Measurements from ENCODE around the gene MSMB. TPM values are rescaled to one million over a fixed set of nuclear protein-coding genes. Genes with fewer than 3 reads are reported as not detected.

MSMB gene
- polyA plus RNA-seq, 1 donor (not counting 4 experiments of a cell fraction or from before 2014, with no cell fraction given), result not detected

GRCh38 chr10:46005383-46005782 lies 40.7 kb downstream of the MSMB start:
- Histone ChIP-seq H3K9ac (ENCODE audit: control insufficient read depth, extremely low read depth, insufficient read depth, low read length) (no peak overlapping the region), H2AFZ (ENCODE audit: control insufficient read depth, low read length) (no peak overlapping the region), H3K9me1 (ENCODE audit: control insufficient read depth, extremely low read depth, insufficient read depth, low read length) (no peaks in the 10 kb centered on the region), H3K9me3 (ENCODE audit: control insufficient read depth, low read depth, low read length) (no peaks in the 10 kb centered on the region), H3K79me2 (ENCODE audit: control insufficient read depth, insufficient read depth, low read length) (no peaks in the 10 kb centered on the region), H3K27ac (ENCODE audit: control insufficient read depth, insufficient read depth, low read length) (no peak overlapping the region), H3K4me2 (ENCODE audit: control insufficient read depth, extremely low read depth, insufficient read depth, low read depth, low read length) (no peak overlapping the region), H4K20me1 (ENCODE audit: control insufficient read depth, extremely low read depth, insufficient read depth, low read length) (peaks cover 7% of the 10 kb centered on the region), H3K27me3 (ENCODE audit: control insufficient read depth, extremely low read depth, insufficient read depth, low read length) (no peaks in the 10 kb centered on the region), H3K36me3 (ENCODE audit: control insufficient read depth in 2 of 2, extremely low read depth in 1 of 2, insufficient read depth in 2 of 2, low read length in 2 of 2) (peaks cover 22 to 24% of the 10 kb centered on the region in 2 experiments), H3K4me1 (ENCODE audit: control insufficient read depth, extremely low read depth, insufficient read depth, low read length) (peaks cover 6% of the 10 kb centered on the region), H3K4me3 (ENCODE audit: control insufficient read depth in 2 of 3, extremely low read depth in 1 of 3, insufficient read depth in 2 of 3, low read depth in 1 of 3, low read length in 3 of 3) (no peak overlapping the region)
- TF ChIP-seq CTCF (optimal IDR thresholded peaks at IDR 0.05 in 1 of 3, IDR thresholded peaks at IDR 0.05 in 1 of 3, conservative IDR thresholded peaks at IDR 0.05 in 1 of 3; ENCODE audit: extremely low read depth in 1 of 3, insufficient read depth in 2 of 3, low read length in 3 of 3) (no peak), EZH2 (IDR thresholded peaks at IDR 0.05; ENCODE audit: low read length) (no peak)
- DNase-seq (ENCODE audit: low read depth, low spot score) (no peak), FAIRE-seq (no peak)
- dilution Hi-C loops (cut with MboI; ENCODE audit: extremely low pct_ligation_motif_present, low sequenced_read_pairs), result no loop called here

GRCh38 chr10:46004963-46005362 lies 41.1 kb downstream of the MSMB start:
- dilution Hi-C loops (cut with MboI; ENCODE audit: extremely low pct_ligation_motif_present, low sequenced_read_pairs), result no loop called here
- no peak overlapping the region for H2AFZ ChIP-seq (ENCODE audit: control insufficient read depth, low read length)

More at GRCh38 chr10:46004963-46005362, 41.1 kb downstream of the MSMB start:
- Histone ChIP-seq H4K20me1 (ENCODE audit: control insufficient read depth, extremely low read depth, insufficient read depth, low read length) (peaks cover 7% of the 10 kb centered on the region), H3K4me2 (ENCODE audit: control insufficient read depth, extremely low read depth, insufficient read depth, low read depth, low read length) (no peak overlapping the region), H3K4me3 (ENCODE audit: control insufficient read depth in 2 of 3, extremely low read depth in 1 of 3, insufficient read depth in 2 of 3, low read depth in 1 of 3, low read length in 3 of 3) (no peak overlapping the region), H3K36me3 (ENCODE audit: control insufficient read depth in 2 of 2, extremely low read depth in 1 of 2, insufficient read depth in 2 of 2, low read length in 2 of 2) (peaks cover 20 to 24% of the 10 kb centered on the region in 2 experiments), H3K9me1 (ENCODE audit: control insufficient read depth, extremely low read depth, insufficient read depth, low read length) (no peaks in the 10 kb centered on the region), H3K27me3 (ENCODE audit: control insufficient read depth, extremely low read depth, insufficient read depth, low read length) (no peaks in the 10 kb centered on the region), H3K9ac (ENCODE audit: control insufficient read depth, extremely low read depth, insufficient read depth, low read length) (no peak overlapping the region), H3K79me2 (ENCODE audit: control insufficient read depth, insufficient read depth, low read length) (no peaks in the 10 kb centered on the region), H3K9me3 (ENCODE audit: control insufficient read depth, low read depth, low read length) (no peaks in the 10 kb centered on the region), H3K27ac (ENCODE audit: control insufficient read depth, insufficient read depth, low read length) (no peak overlapping the region), H3K4me1 (ENCODE audit: control insufficient read depth, extremely low read depth, insufficient read depth, low read length) (peaks cover 6% of the 10 kb centered on the region)
- DNase-seq (ENCODE audit: low read depth, low spot score) (no peak), FAIRE-seq (no peak)
- TF ChIP-seq EZH2 (IDR thresholded peaks at IDR 0.05; ENCODE audit: low read length) (no peak), CTCF (optimal IDR thresholded peaks at IDR 0.05 in 1 of 3, IDR thresholded peaks at IDR 0.05 in 1 of 3, conservative IDR thresholded peaks at IDR 0.05 in 1 of 3; ENCODE audit: extremely low read depth in 1 of 3, insufficient read depth in 2 of 3, low read length in 3 of 3) (no peak)
